ENCODE measurements around the gene SMYD4. TPM values are rescaled to one million over a fixed set of nuclear protein-coding genes. Genes with fewer than 3 reads are reported as not detected.
"Not testable (repeated sequence)": the region's sequence is repeated elsewhere in the genome, so short reads cannot be mapped to it uniquely, and the experiment has no call there.

SMYD4 gene
- polyA plus RNA-seq, 3 donors, result 11.7 to 13.4 (median 12.2) TPM

DNA sequence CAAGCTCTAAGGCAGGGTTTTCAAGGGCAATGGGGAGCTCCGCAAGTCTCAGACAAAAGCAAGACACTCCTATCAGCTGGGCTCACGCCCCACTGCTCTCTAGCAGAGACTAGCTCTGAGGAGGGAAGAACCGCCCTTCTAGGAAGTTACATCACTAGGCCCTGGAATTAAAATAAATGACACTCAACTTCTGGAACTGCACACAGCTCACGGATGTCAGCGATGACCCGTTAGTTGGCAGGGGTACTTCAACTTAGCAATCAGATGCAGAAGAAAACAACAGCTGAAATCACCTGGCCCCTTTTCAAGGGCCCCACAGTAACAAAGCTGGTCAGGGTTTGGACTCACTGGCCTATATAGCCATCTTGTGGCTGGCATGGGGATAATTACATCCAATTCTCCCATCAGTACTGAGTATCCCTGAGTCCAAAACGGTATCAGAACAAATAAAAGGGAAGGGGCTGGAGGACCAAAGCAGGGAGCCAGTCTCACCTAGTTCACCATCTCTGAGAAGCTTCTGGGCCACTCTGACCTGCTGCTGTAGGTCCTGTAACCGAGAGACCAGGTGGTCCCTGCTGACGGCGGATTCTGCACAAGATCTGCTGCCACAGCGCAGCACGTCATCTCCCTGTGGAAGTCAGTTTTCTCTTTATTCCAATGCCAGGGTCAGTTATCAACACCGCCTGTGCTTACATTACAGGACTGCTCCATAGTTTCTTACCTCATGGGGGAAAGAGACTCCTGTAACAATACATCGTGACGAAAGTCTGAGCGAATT lies 45.7 kb downstream of the SMYD4 start:
- no peak for DNase-seq (ENCODE audit: low read depth in 3 of 3, low spot score in 2 of 3)

DNA sequence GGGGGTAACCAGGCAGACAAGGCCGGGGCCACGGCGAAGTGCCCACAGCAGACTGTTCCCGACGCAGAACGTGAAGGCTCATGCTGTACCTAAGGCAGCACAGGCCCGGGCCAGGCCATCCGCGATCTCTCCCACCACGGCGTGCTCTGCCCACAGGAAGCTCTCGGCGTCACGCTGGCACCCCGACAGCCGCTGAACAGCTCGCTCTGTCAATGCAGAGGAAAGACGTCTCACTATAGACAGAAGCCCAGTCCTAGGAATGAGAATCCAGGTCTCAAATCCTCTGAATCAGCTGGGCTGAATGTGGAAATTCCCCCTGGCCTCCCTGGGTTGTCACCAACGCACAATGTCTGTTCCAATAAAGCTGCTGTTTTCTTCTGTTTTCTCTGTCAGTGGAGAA lies 46.4 kb downstream of the SMYD4 start:
- DNase-seq (ENCODE audit: low read depth in 3 of 3, low spot score in 2 of 3), result no peak

DNA sequence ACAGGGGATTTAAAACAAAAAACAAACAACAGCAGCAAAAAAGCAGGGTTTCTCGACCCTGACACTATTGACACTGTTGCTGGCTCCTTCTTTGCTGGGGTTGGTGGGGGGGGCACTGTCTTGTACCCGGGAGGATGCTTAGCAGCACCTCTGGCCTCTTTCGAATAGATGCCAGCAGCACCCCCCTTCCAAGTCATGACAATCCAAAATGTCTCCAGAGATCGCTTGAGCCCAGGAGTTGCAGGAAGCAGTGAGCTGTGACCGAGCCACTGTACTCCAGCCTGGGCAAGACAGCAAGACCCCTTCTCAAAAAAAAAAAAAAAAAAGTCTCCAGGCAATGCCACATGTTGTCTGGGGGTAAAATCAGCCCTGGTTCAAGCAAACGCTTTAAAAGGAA lies 47.5 kb downstream of the SMYD4 start:
- no peak for DNase-seq (ENCODE audit: low read depth in 3 of 3, low spot score in 2 of 3)

DNA sequence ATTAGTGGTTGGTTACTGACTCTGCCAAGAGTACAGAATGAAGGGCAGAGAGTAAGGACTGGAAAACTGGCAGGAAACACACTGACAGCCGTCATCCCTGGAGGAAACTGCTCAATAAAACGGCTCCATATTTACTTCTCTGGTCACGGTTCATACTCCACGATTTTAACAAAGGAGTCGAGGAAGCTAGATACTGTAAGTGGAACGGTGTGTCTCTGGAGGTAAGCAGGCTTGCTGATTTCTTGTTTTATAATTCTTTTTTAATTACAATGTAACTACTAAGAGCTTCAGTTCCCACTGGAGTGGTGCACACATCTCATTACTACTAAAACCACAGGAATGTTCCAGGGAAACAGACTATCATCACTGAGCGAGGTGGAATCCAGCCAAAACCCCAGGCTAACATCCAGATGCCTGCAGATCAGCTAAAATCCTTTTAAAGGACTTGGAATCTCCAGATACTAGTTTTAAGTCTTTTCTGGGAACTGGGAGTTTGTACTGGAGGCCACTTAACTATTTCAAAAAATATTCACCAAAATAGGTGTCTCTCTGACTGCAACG lies 50.1 kb downstream of the SMYD4 start:
- DNase-seq (ENCODE audit: low read depth in 3 of 3, low spot score in 2 of 3), result no peak

DNA sequence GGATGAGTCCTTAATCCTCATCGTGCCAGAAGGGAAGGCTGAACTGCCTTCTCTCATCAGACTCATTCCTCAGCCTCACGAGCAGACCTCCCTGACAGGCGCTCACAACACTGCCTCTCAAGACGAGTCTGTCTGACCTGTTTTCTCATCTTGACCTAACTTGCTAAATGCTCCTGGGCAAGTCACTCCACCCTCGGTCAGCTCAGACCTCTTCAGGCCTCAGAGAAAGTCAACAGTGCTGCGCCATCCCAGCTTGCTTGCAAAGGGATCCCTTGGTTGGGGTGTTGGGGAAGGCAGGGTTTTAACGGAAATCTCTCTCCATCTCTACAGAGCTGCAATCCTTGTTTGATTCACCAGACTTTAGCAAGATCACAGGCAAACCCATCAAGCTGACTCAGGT lies 52.8 kb downstream of the SMYD4 start:
- DNase-seq (ENCODE audit: low read depth in 3 of 3, low spot score in 2 of 3), result no peak

DNA sequence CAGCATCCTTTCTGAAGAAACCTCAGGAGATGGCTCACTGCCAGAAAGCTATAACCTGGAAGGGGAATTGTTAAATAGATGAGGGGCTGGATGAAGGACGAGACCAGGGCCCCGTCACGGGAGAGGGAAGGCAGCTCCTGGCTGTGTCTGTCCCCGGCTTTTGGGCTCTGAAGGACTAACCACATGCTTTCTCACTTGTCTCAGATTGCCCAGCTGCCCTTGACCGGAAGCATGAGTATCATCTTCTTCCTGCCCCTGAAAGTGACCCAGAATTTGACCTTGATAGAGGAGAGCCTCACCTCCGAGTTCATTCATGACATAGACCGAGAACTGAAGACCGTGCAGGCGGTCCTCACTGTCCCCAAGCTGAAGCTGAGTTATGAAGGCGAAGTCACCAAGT lies 53.4 kb downstream of the SMYD4 start:
- DNase-seq (ENCODE audit: low read depth in 3 of 3, low spot score in 2 of 3), result no peak

DNA sequence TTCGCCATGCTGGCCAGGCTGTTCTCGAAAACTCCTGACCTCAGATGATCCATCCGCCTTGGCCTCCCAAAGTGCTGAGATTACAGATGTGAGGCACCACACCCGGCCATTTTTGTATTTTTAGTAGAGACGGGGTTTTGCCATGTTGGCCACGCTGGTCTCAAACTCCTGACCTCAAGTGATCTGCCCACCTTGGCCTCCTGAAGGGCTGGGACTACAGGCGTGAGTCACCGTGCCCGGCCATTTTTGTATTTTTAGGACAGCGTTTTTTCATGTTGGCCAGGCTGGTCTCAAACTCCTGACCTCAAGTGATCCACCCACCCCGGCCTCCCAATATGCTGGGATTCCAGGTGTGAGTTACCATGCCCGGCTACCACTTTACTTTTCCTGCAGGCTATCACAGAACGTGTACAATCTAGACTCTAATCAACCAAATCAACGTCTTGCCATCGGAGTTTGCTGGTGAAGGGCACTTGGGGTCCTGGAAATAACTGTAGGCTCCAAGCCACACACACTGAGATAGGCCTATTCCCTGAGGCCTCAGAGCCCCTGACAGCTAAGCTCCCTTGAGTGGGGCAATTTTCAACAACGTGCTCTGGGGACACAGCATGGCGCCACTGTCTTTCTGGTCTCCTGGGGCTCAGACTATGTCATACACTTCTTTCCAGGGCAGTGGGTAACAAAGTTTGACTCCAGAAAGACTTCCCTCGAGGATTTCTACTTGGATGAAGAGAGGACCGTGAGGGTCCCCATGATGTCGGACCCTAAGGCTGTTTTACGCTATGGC lies 55.1 kb downstream of the SMYD4 start:
- no peak for DNase-seq (ENCODE audit: low read depth in 3 of 3, low spot score in 2 of 3)

DNA sequence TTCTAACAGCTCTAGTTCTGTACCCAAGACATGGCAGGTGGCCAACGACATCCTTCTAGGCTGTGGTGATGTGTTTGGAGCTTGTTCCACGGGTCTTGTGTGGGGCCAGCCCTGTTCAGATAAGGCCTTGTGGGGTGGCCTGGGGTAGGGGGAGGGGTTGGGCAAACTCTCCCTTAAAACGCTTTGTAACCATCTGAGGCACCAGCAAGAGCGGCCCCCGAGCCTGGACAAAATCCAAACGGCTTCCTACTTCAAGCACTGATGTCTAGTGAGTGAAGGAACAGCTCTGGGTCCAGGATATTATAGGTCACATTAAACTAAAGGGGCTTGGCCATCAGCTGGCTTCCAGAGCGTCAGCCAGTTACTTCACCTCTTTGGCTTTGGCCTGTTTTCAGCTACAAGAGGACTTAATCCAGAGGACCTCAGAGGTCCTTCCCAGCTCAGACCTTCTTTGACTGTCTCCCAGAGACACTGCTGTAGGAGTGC lies 56.0 kb downstream of the SMYD4 start:
- DNase-seq (ENCODE audit: low read depth in 3 of 3, low spot score in 2 of 3), result no peak

DNA sequence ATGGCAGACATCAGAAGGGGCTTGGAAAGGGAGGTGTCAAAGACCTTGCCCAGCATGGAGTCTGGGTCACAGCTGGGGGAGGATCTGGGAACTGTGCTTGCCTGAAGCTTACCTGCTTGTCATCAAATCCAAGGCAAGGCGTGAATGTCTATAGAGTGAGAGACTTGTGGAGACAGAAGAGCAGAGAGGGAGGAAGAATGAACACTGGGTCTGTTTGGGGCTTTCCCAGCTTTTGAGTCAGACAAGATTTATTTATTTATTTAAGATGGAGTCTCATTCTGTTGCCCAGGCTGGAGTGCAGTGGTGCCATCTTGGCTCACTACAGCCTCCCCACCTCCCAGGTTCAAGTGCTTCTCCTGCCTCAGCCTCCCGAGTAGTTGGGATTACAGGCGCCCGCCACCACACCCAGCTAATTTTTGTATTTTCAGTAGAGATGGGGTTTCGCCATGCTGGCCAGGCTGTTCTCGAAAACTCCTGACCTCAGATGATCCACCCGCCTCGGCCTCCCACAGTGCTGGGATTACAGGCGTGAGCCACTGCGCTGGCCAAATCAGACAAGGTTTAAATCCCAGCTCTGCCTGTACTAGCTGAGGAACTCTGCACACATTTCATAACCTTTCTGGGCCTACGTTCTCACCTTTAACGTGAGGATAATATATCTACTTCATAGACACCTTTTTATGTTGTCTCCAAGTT lies 56.6 kb downstream of the SMYD4 start:
- not testable (repeated sequence) for DNase-seq (ENCODE audit: low read depth in 3 of 3, low spot score in 2 of 3)

DNA sequence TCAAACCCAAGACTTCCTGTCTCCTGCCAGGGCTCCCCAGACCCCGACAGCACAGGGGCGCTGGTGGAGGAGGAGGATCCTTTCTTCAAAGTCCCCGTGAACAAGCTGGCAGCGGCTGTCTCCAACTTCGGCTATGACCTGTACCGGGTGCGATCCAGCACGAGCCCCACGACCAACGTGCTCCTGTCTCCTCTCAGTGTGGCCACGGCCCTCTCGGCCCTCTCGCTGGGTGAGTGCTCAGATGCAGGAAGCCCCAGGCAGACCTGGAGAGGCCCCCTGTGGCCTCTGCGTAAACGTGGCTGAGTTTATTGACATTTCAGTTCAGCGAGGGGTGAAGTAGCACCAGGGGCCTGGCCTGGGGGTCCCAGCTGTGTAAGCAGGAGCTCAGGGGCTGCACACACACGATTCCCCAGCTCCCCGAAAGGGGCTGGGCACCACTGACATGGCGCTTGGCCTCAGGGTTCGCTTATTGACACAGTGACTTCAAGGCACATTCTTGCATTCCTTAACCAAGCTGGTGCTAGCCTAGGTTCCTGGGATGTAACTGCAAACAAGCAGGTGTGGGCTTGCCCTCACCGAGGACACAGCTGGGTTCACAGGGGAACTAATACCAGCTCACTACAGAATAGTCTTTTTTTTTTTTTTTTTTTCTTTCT lies 59.8 kb downstream of the SMYD4 start:
- no peak for DNase-seq (ENCODE audit: low read depth in 3 of 3, low spot score in 2 of 3)

DNA sequence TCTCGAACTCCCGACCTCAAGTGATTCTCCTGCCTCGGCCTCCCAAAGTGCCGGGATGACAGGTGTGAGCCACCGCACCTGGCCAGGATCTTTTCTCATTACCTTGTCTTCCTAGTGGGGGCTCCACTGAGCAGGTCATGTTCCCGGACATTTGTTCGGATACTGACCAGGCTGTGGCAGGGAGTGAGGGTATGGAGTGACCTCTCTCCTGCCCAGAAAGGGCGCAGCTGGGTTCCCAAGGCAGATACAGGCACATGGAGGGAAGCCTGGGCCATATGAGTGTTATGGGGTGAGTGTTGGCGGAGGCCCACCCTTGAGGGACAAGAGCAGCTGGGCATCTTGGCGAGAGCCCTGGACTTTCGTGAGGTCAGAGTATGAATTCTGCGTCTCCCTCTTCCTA lies 62.3 kb downstream of the SMYD4 start:
- no peak for DNase-seq (ENCODE audit: low read depth in 3 of 3, low spot score in 2 of 3)

DNA sequence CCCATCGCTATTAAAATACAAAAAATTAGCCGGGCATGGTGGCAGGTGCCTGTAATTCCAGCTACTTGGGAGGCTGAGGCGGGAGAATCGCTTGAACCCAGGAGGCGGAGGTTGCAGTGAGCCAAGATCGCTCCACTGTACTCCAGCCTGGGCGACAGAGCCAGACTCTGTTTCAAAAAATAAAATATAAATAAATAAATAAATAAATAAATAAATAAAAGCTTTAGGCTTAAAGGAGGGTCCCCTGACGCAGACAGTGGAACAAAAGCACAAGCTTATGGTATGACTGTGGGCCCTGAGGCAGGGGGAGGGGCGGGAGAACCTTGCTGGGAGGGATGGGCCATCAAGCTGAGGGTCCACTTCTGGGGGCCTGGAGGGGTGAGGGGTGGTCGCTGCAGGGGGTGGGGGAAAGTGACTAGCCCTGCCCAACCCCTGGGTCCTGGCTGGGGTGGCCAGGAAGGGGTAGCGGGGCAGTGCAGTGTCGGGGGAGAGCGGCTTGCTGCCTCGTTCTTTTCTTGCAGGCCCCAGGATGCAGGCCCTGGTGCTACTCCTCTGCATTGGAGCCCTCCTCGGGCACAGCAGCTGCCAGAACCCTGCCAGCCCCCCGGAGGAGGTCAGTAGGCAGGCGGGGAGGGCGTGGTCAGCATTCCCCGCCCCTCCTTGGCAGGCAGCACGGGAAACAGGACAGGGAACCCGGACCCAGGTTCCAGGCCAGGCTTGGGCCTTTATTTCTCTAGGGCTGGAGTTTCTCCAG lies 63.1 kb downstream of the SMYD4 start:
- DNase-seq (ENCODE audit: low read depth in 3 of 3, low spot score in 2 of 3), result no peak

DNA sequence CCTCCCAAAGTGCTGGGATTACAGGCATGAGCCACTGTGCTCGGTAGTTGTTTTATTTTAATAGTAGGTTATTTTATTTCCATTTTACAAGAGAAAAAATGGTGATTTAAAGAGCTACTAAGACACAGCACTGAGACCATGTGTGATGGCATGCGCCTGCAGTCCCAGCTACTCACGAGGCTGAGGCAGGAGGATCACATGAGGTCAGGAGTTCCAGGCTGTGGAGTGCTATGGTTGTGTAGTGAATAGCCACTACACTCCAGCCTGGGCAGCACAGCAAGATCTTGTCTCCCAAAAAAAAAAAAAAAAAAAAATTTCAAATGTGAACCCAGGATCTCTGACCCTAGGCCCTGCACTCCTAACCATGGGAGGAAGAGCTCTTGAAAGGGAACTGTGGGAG lies 64.1 kb downstream of the SMYD4 start:
- no peak for DNase-seq (ENCODE audit: low read depth in 3 of 3, low spot score in 2 of 3)

DNA sequence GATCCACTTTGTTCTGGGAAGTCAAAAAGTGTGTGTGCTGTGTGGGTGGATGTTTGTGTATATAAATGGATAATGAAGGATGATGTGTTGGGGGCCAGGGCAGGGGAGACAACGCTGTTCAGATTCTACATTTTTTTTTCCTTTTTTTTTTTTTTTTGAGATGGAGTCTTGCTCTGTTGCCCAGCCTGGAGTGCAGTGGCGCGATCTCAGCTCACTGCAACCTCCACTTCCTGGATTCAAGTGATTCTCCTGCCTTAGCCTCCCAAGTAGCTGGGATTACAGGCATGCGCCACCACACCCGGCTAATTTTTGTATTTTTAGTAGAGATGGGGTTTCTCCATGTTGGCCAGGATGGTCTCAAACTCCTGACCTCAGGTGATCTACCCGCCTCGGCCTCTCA lies 65.0 kb downstream of the SMYD4 start:
- DNase-seq (ENCODE audit: low read depth in 3 of 3, low spot score in 2 of 3), result not testable (repeated sequence)

DNA sequence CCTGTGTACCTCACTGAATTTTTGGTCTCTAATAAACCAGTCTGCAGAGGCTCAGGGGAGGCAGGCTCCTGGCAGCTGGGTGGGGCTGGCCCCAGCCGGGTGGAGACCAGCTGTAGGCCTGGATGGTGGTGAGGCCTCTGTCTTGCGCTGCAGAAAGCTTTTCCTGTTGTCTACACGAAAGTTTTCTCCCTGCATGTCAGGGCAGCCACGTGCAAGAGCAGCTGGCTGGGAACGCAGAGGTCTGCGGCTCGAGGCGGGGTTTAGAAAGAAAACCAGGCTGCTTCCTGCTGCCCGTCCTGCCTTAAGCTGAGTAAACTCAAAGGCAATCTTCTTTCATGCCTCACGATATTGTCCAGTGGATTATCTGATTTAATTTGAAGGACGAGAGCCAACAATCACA lies 65.4 kb downstream of the SMYD4 start:
- DNase-seq (ENCODE audit: low read depth in 3 of 3, low spot score in 2 of 3), result no peak

DNA sequence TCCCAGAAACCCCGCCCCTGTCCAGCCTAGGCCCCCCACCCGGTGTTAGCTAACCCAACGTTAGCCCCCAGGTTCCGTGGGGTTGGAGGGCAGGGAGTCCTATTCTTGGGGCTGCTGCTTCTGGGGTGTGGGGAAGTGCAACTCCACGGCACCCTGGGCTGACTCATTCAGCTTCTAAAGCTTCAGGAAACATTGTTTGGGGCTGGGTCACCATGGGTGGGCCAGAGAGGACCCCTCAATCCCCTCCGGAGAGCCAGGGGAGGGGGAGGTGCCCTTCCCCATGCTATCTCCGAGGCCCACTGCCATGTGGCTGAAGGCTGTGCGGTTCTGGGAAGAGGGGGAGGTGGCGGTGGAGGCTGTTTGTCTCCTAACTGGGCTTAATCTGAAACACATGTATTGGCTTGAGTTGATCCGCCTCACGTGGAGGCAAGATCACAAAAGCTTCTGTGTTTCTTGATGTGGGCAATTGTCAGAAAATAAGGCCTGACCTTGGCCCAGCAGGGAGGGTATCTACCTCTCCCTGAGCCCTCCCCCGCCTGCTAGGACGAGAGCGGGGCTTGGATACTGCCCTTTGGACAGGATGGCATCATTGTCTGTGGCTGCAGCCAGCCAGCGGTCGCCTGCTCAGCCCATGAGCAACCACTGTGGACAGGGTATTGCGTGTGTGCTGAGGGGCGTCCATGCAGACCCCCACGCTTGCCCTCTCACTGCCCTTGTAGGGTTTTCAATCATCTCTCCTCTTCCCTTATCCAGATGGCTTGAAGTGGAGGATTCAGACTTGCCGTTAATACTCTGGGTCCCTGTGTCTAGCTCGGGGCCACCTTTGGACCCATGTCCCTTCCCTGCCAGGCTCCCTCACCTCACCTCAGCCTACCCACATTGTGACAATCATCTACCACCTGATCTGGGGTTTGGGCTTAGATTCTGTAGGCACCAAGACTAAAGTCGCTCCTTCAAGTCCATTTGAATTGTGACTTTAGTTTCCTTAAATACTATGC lies 66.5 kb downstream of the SMYD4 start:
- DNase-seq (ENCODE audit: low read depth in 3 of 3, low spot score in 2 of 3), result no peak

DNA sequence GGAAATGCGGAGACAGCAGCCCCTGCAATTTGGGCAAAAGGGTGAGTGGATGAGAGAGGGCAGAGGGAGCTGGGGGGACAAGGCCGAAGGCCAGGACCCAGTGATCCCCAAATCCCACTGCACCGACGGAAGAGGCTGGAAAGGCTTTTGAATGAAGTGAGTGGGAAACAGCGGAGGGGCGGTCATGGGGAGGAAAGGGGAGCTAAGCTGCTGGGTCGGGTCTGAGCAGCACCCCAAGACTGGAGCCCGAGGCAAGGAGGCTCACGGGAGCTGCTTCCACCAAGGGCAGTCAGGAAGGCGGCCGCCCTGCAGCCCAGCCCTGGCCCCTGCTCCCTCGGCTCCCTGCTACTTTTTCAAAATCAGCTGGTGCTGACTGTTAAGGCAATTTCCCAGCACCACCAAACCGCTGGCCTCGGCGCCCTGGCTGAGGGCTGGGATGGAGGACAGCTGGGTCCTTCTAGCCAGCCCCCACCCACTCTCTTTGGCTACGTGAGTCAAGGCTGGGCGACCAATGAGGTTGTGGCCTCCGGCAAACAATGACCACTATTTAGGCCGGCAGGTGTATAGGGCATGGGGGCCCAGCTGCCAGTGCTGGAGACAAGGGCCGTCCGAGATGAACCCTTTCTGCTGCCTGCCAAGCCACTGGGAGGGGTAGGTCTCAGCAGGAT lies 67.3 kb downstream of the SMYD4 start:
- no peak for DNase-seq (ENCODE audit: low read depth in 3 of 3, low spot score in 2 of 3)

DNA sequence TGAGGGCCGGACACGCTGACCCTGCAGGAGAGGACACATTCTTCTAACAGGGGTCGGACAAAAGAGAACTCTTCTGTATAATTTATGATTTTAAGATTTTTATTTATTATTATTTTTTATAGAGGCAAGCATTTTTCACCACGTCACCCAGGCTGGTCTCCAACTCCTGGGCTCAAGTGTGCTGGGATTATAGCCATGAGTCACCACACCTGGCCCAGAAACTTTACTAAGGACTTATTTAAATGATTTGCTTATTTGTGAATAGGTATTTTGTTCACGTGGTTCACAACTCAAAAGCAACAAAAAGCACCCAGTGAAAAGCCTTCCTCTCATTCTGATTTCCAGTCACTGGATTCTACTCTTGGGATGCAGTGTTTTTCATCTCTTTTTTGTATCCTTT lies 70.2 kb downstream of the SMYD4 start:
- no peak for DNase-seq (ENCODE audit: low read depth in 3 of 3, low spot score in 2 of 3)
